HEK293 (cell line): ENCODE results near the gene TMEM167A.

Source experiments
- CTCF ChIA-PET: fragments of 350-600 bp; formaldehyde crosslinking; extraction: SDS; loops from one replicate; lab custom pipeline; 2021; ENCODE audit warnings: antibody characterized with exemption; lab: Yijun Ruan, JAX
- POLR2A ChIA-PET: fragments of 300-600 bp; formaldehyde crosslinking; extraction: SDS; loops from one replicate; lab custom pipeline; 2020; ENCODE audit warnings: antibody characterized with exemption, inconsistent platforms; lab: Yijun Ruan, JAX
- H3K27ac ChIP-seq: fragments of 200-500 bp; sonication (Bioruptor generic); 2 replicates; pipeline ENCODE4 v1.5.1; 2014; ENCODE audit warnings: low read depth, low read length, control low read depth, inconsistent platforms; ENCODE audit errors: extremely low read depth
- H3K36me3 ChIP-seq, 2 experiments: fragments of 200-500 bp in 1 of 2; sonication (Bioruptor generic) in 1 of 2; 1 replicate in 1 of 2; 2 replicates in 1 of 2; pipeline ENCODE4 v1.5.1; 2014 to 2017; ENCODE audit warnings: inconsistent platforms in 2 of 2, low read length in 2 of 2; ENCODE audit not compliant: control insufficient read depth in 2 of 2, insufficient read depth in 1 of 2
- H3K4me1 ChIP-seq: fragments of 200-500 bp; sonication (Bioruptor generic); 2 replicates; pipeline ENCODE4 v1.5.1; 2014; ENCODE audit warnings: mild to moderate bottlenecking, low read length, inconsistent platforms; ENCODE audit not compliant: control insufficient read depth, insufficient read depth
- H3K4me3 ChIP-seq: 2 replicates; pipeline ENCODE4 v1.5.1; 2011; ENCODE audit warnings: low read depth, mild to moderate bottlenecking, control low read depth, low read length, moderate library complexity
- H3K9me3 ChIP-seq: fragments of 200-500 bp; sonication (Bioruptor generic); 2 replicates; pipeline ENCODE4 v1.5.1; 2014; ENCODE audit warnings: low read depth, low read length, inconsistent platforms; ENCODE audit not compliant: control insufficient read depth, insufficient read depth
- BCL11B ChIP-seq: fragments of 450-650 bp; formaldehyde crosslinking; IDR thresholded peaks from 2 replicates; pipeline ENCODE4 v1.5.1; 2016; ENCODE audit warnings: low read depth, missing biosample characterization, missing genetic modification characterization
- SP2 ChIP-seq: fragments of 450-650 bp; formaldehyde crosslinking; IDR thresholded peaks from 2 replicates; pipeline ENCODE4 v1.5.1; 2016; ENCODE audit warnings: missing biosample characterization, missing genetic modification characterization
- WT1 ChIP-seq: fragments of 450-650 bp; formaldehyde crosslinking; IDR thresholded peaks from 2 replicates; pipeline ENCODE4 v1.5.1; 2016; ENCODE audit warnings: missing biosample characterization, missing genetic modification characterization
- ZFP37 ChIP-seq: fragments of 450-650 bp; formaldehyde crosslinking; IDR thresholded peaks from 2 replicates; pipeline ENCODE4 v1.5.1; 2016; ENCODE audit warnings: missing biosample characterization, missing genetic modification characterization
- ZNF140 ChIP-seq: fragments of 450-650 bp; formaldehyde crosslinking; IDR thresholded peaks from 2 replicates; pipeline ENCODE4 v1.5.1; 2016; ENCODE audit warnings: missing biosample characterization, missing genetic modification characterization
- ZNF248 ChIP-seq: fragments of 450-650 bp; formaldehyde crosslinking; IDR thresholded peaks from 2 replicates; pipeline ENCODE4 v1.5.1; 2017; ENCODE audit warnings: missing biosample characterization, missing genetic modification characterization
- ZNF600 ChIP-seq: fragments of 450-650 bp; formaldehyde crosslinking; IDR thresholded peaks from 2 replicates; pipeline ENCODE4 v1.5.1; 2016; ENCODE audit warnings: missing biosample characterization, missing genetic modification characterization
- ZNF629 ChIP-seq: fragments of 450-650 bp; formaldehyde crosslinking; IDR thresholded peaks from 2 replicates; pipeline ENCODE4 v1.5.1; 2017; ENCODE audit warnings: missing biosample characterization, missing genetic modification characterization
- ZNF654 ChIP-seq: fragments of 450-650 bp; formaldehyde crosslinking; IDR thresholded peaks from 2 replicates; pipeline ENCODE4 v1.5.1; 2016; ENCODE audit warnings: low read depth, missing biosample characterization, missing genetic modification characterization
- ZNF837 ChIP-seq: fragments of 450-650 bp; formaldehyde crosslinking; IDR thresholded peaks from 2 replicates; pipeline ENCODE4 v1.5.1; 2016; ENCODE audit warnings: missing biosample characterization, missing genetic modification characterization
- ZSCAN30 ChIP-seq: fragments of 450-650 bp; IDR thresholded peaks from 2 replicates; pipeline ENCODE4 v1.5.1; 2018; ENCODE audit warnings: missing biosample characterization, mild to moderate bottlenecking, missing genetic modification characterization, moderate library complexity
- TF ChIP-seq, protein P1 (sequence below): fragments of 450-650 bp; formaldehyde crosslinking; IDR thresholded peaks from 2 replicates; pipeline ENCODE4 v1.5.1; 2016; ENCODE audit warnings: missing biosample characterization, missing genetic modification characterization
- TF ChIP-seq, protein P2 (sequence below): fragments of 450-650 bp; IDR thresholded peaks from 2 replicates; pipeline ENCODE4 v1.5.1; 2018; ENCODE audit warnings: missing biosample characterization, mild to moderate bottlenecking, missing genetic modification characterization
- TF ChIP-seq, protein P3 (sequence below): IDR thresholded peaks from 2 replicates; pipeline ENCODE4 v1.6.1; 2011; ENCODE audit warnings: mild to moderate bottlenecking, low read depth, low read length, borderline replicate concordance
- TF ChIP-seq, protein P4 (sequence below): fragments of 450-650 bp; formaldehyde crosslinking; conservative IDR thresholded peaks from 2 replicates; pipeline ENCODE4 v1.5.1; 2016; ENCODE audit warnings: low read depth, missing biosample characterization, missing genetic modification characterization
- TF ChIP-seq, protein P5 (sequence below): fragments of 450-650 bp; formaldehyde crosslinking; IDR thresholded peaks from 2 replicates; pipeline ENCODE4 v1.5.1; 2016; ENCODE audit warnings: missing biosample characterization, missing genetic modification characterization
- TF ChIP-seq, protein P6 (sequence below): fragments of 450-650 bp; formaldehyde crosslinking; IDR thresholded peaks from 2 replicates; pipeline ENCODE4 v1.5.1; 2016; ENCODE audit warnings: missing biosample characterization, missing genetic modification characterization

TMEM167A gene

DNA sequence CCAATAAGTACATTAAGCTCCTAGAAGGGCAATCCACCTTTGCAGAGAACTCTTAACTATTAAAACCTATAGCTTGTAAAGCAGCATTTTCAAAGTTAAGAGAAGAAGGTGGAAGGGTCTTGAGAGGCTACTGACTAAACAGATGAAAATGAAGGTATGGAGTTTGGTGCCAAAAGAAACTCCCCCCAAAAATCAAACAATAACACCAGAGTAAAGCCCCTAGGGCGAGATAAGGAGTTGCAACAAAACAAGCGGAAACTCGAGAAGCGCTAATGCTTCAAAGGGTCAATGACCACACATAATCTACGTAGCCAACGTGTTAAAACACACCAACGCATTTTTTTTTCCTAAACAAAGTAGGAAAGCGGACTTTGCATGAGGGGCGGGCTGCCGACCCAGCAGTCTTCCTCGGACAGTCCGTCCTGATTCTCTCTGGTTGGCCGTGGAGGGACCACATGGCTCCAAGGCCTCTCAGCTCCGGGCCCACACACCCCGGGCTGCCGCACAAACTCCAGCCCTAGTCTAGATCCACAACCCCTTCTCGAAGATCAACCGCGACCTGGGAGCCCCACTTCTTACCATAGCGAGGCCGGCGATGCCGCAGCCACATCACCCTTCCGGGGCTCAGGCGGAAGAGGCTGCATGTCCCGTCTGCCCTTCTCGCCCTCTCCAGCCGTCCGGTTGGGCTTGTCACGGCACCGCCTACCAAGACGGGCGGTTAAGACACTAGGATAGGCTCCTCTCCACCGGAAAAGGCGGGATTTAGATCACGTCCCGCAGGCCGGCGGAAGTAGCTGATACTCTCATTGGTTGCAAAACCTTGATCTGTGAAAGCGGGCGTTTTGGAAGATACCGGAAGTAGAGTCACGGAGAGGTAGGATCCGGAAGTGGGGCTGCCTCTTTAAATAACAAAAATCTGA, at the start of gene TMEM167A, which contains the start of gene XRCC4 (continued):
- TF ChIP-seq, protein P1, sequence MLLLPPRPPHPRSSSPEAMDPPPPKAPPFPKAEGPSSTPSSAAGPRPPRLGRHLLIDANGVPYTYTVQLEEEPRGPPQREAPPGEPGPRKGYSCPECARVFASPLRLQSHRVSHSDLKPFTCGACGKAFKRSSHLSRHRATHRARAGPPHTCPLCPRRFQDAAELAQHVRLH (tag by site-specific recombination) = peak; percentile 99
- TF ChIP-seq, protein P2, sequence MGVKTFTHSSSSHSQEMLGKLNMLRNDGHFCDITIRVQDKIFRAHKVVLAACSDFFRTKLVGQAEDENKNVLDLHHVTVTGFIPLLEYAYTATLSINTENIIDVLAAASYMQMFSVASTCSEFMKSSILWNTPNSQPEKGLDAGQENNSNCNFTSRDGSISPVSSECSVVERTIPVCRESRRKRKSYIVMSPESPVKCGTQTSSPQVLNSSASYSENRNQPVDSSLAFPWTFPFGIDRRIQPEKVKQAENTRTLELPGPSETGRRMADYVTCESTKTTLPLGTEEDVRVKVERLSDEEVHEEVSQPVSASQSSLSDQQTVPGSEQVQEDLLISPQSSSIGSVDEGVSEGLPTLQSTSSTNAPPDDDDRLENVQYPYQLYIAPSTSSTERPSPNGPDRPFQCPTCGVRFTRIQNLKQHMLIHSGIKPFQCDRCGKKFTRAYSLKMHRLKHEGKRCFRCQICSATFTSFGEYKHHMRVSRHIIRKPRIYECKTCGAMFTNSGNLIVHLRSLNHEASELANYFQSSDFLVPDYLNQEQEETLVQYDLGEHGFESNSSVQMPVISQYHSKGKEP (tag by site-specific recombination) = no peak
- TF ChIP-seq ZNF600 (tag by site-specific recombination) = peak; percentile 77
- TF ChIP-seq BCL11B = peak; percentile 84
- TF ChIP-seq ZNF140 (tag by site-specific recombination) = no peak
- TF ChIP-seq, protein P3, sequence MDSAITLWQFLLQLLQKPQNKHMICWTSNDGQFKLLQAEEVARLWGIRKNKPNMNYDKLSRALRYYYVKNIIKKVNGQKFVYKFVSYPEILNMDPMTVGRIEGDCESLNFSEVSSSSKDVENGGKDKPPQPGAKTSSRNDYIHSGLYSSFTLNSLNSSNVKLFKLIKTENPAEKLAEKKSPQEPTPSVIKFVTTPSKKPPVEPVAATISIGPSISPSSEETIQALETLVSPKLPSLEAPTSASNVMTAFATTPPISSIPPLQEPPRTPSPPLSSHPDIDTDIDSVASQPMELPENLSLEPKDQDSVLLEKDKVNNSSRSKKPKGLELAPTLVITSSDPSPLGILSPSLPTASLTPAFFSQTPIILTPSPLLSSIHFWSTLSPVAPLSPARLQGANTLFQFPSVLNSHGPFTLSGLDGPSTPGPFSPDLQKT = peak; percentile 97
- TF ChIP-seq, protein P4, sequence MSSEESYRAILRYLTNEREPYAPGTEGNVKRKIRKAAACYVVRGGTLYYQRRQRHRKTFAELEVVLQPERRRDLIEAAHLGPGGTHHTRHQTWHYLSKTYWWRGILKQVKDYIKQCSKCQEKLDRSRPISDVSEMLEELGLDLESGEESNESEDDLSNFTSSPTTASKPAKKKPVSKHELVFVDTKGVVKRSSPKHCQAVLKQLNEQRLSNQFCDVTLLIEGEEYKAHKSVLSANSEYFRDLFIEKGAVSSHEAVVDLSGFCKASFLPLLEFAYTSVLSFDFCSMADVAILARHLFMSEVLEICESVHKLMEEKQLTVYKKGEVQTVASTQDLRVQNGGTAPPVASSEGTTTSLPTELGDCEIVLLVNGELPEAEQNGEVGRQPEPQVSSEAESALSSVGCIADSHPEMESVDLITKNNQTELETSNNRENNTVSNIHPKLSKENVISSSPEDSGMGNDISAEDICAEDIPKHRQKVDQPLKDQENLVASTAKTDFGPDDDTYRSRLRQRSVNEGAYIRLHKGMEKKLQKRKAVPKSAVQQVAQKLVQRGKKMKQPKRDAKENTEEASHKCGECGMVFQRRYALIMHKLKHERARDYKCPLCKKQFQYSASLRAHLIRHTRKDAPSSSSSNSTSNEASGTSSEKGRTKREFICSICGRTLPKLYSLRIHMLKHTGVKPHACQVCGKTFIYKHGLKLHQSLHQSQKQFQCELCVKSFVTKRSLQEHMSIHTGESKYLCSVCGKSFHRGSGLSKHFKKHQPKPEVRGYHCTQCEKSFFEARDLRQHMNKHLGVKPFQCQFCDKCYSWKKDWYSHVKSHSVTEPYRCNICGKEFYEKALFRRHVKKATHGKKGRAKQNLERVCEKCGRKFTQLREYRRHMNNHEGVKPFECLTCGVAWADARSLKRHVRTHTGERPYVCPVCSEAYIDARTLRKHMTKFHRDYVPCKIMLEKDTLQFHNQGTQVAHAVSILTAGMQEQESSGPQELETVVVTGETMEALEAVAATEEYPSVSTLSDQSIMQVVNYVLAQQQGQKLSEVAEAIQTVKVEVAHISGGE (tag by site-specific recombination) = peak; percentile 93
- peak; percentile 18; the same call in 1 of the 2 replicates for TF ChIP-seq ZFP37 (tag by site-specific recombination)
- peak; percentile 66; the same call in 1 of the 2 replicates for TF ChIP-seq ZSCAN30 (tag by site-specific recombination)
- 0 out of 2 replicates have a peak, but pooled peaks have one; percentile 18 for TF ChIP-seq WT1 (tag by site-specific recombination)
- TF ChIP-seq, protein P5, sequence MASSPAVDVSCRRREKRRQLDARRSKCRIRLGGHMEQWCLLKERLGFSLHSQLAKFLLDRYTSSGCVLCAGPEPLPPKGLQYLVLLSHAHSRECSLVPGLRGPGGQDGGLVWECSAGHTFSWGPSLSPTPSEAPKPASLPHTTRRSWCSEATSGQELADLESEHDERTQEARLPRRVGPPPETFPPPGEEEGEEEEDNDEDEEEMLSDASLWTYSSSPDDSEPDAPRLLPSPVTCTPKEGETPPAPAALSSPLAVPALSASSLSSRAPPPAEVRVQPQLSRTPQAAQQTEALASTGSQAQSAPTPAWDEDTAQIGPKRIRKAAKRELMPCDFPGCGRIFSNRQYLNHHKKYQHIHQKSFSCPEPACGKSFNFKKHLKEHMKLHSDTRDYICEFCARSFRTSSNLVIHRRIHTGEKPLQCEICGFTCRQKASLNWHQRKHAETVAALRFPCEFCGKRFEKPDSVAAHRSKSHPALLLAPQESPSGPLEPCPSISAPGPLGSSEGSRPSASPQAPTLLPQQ = peak; percentile 53; the same call in 1 of the 2 replicates
- TF ChIP-seq SP2 (tag by site-specific recombination) = peak; percentile 99
- TF ChIP-seq ZNF837 = no peak

DNA sequence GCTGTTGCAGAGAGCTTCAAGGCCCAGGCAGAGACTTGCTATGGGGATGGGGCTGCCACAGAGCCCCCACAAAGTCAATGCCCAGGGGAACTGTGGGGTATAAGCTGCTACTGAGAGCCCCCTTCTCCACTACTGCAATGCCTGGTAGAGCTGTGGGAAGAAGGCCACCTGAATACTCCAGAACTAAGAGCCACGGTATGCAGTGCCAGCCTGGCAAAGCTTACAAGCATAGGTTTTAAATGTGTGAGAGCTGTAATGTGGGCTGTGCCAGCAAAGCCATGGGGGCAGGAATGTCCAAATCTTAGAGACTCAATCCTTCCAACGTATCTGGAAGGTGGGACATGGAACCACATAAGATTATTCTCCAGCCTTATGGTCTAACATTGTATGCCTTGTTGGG, 49.3 kb upstream of the TMEM167A start:
- Histone ChIP-seq H3K4me1 (no peaks in the 10 kb centered on the region), H3K9me3 (no peaks in the 10 kb centered on the region), H3K4me3 (no peak overlapping the region), H3K27ac (no peak overlapping the region), H3K36me3 (no peaks in the 10 kb centered on the region)
- TF ChIP-seq ZNF248 (tag by site-specific recombination) (no peak), ZNF629 (no peak), ZNF654 (no peak)
- TF ChIP-seq, protein P6, sequence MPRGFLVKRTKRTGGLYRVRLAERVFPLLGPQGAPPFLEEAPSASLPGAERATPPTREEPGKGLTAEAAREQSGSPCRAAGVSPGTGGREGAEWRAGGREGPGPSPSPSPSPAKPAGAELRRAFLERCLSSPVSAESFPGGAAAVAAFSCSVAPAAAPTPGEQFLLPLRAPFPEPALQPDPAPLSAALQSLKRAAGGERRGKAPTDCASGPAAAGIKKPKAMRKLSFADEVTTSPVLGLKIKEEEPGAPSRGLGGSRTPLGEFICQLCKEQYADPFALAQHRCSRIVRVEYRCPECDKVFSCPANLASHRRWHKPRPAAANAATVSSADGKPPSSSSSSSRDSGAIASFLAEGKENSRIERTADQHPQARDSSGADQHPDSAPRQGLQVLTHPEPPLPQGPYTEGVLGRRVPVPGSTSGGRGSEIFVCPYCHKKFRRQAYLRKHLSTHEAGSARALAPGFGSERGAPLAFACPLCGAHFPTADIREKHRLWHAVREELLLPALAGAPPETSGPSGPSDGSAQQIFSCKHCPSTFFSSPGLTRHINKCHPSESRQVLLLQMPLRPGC = no peak
- ChIA-PET CTCF (interaction anchor here (0.7 kb wide), 1 partner anchor 532 kb away, joined by 3 read pairs; no protein-coding TSS in a partner anchor), POLR2A (no interaction called here)
